Measurements from ENCODE around the gene PTPN1. TPM values are rescaled to one million over a fixed set of nuclear protein-coding genes. Genes with fewer than 3 reads are reported as not detected.
A peak's percentile ranks its signal among the peaks of the same experiment; 100 is the strongest.

Gene PTPN1
- total and polyA plus RNA-seq, 2 of the 13 experiments (the other 11 are each of a cell fraction or from before 2014, with no cell fraction given), result 17.7 to 37.2 TPM

- TF ChIP-seq, protein P1, sequence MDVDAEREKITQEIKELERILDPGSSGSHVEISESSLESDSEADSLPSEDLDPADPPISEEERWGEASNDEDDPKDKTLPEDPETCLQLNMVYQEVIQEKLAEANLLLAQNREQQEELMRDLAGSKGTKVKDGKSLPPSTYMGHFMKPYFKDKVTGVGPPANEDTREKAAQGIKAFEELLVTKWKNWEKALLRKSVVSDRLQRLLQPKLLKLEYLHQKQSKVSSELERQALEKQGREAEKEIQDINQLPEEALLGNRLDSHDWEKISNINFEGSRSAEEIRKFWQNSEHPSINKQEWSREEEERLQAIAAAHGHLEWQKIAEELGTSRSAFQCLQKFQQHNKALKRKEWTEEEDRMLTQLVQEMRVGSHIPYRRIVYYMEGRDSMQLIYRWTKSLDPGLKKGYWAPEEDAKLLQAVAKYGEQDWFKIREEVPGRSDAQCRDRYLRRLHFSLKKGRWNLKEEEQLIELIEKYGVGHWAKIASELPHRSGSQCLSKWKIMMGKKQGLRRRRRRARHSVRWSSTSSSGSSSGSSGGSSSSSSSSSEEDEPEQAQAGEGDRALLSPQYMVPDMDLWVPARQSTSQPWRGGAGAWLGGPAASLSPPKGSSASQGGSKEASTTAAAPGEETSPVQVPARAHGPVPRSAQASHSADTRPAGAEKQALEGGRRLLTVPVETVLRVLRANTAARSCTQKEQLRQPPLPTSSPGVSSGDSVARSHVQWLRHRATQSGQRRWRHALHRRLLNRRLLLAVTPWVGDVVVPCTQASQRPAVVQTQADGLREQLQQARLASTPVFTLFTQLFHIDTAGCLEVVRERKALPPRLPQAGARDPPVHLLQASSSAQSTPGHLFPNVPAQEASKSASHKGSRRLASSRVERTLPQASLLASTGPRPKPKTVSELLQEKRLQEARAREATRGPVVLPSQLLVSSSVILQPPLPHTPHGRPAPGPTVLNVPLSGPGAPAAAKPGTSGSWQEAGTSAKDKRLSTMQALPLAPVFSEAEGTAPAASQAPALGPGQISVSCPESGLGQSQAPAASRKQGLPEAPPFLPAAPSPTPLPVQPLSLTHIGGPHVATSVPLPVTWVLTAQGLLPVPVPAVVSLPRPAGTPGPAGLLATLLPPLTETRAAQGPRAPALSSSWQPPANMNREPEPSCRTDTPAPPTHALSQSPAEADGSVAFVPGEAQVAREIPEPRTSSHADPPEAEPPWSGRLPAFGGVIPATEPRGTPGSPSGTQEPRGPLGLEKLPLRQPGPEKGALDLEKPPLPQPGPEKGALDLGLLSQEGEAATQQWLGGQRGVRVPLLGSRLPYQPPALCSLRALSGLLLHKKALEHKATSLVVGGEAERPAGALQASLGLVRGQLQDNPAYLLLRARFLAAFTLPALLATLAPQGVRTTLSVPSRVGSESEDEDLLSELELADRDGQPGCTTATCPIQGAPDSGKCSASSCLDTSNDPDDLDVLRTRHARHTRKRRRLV (CRISPR knock-in tag; IDR thresholded peaks at IDR 0.05), result no peak
- TF ChIP-seq ZNF430 (CRISPR knock-in tag; IDR thresholded peaks at IDR 0.05), result no peak
- TF ChIP-seq ZNF605 (CRISPR knock-in tag; IDR thresholded peaks at IDR 0.05), result no peak
- no peak for TF ChIP-seq ZNF335 (CRISPR knock-in tag; IDR thresholded peaks at IDR 0.05)
- TF ChIP-seq GTF2F1 (IDR thresholded peaks at IDR 0.05; ENCODE audit: low read length), result no peak
- TF ChIP-seq ZNF614 (CRISPR knock-in tag; IDR thresholded peaks at IDR 0.05; ENCODE audit: borderline replicate concordance), result no peak
- no peak for TF ChIP-seq DR1 (CRISPR knock-in tag; IDR thresholded peaks at IDR 0.05)
- no peak for TF ChIP-seq ZNF549 (CRISPR knock-in tag; IDR thresholded peaks at IDR 0.05)
- no peak for TF ChIP-seq JDP2 (CRISPR knock-in tag; IDR thresholded peaks at IDR 0.05; ENCODE audit: borderline replicate concordance)
- 0 out of 2 replicates have a peak, but pooled peaks have one; percentile 34 for TF ChIP-seq MXD1 (CRISPR knock-in tag; IDR thresholded peaks at IDR 0.05)
- TF ChIP-seq ZBTB38 (CRISPR knock-in tag; IDR thresholded peaks at IDR 0.05), result peak; percentile 24; the same call in 1 of the 2 replicates
- TF ChIP-seq RXRA (CRISPR knock-in tag; IDR thresholded peaks at IDR 0.05), result no peak
- no peak for TF ChIP-seq ZHX2 (IDR thresholded peaks at IDR 0.05; ENCODE audit: low read depth)
- no peak for TF ChIP-seq ZHX2 (CRISPR knock-in tag; IDR thresholded peaks at IDR 0.05; ENCODE audit: borderline replicate concordance)
- no peak for TF ChIP-seq ZBTB25 (CRISPR knock-in tag; IDR thresholded peaks at IDR 0.05)
- TF ChIP-seq PAF1 (CRISPR knock-in tag; IDR thresholded peaks at IDR 0.05), result no peak
- TF ChIP-seq KAT7 (CRISPR knock-in tag; IDR thresholded peaks at IDR 0.05; ENCODE audit: borderline replicate concordance), result no peak
Observed at GRCh38 chr20:50628332-50628731, 118.1 kb downstream of the PTPN1 start (continued).
